H1 (cell line): Measurements from ENCODE around the gene ST7L. TPM values are rescaled to one million over a fixed set of nuclear protein-coding genes. Genes with fewer than 3 reads are reported as not detected.

ENCODE experiments used
- CHD1 ChIP-seq: IDR thresholded peaks from 2 replicates; pipeline ENCODE4 v1.6.1; 2012; ENCODE audit warnings: low read depth, low read length, improper control_type of control experiment
- PHF8 ChIP-seq: fragments of 200-600 bp; sonication (generic); conservative IDR thresholded peaks from 2 replicates; pipeline ENCODE4 v1.7.1; 2012; ENCODE audit warnings: low read depth, mild to moderate bottlenecking, inconsistent platforms, low read length, moderate library complexity
- RXRA ChIP-seq: IDR thresholded peaks from 2 replicates; pipeline ENCODE4 v1.6.1; 2011; ENCODE audit warnings: low read depth, mild to moderate bottlenecking, low read length, moderate library complexity; ENCODE audit not compliant: insufficient read depth
- SP2 ChIP-seq: IDR thresholded peaks from 2 replicates; pipeline ENCODE4 v1.6.1; 2012; ENCODE audit warnings: mild to moderate bottlenecking, low read length, inconsistent platforms
- polyA plus RNA-seq, 7 experiments: library from polyadenylated mRNA; depleted of rRNA in 3 of 7; stranded (reverse) in 5 of 7; unstranded in 2 of 7; fragments of >200 nt in 5 of 7; fragments of 200-250 nt in 2 of 7; gene quantifications; 1 replicate in 5 of 7; 2 replicates in 1 of 7; 4 replicates in 1 of 7; pipeline versions ENCODE4 v1.2.1 to v1.2.3, GENCODE V29; 2011 to 2013; ENCODE audit warnings: missing spikeins in 2 of 7, mixed read lengths in 2 of 7
- total RNA-seq: library from RNA; stranded (reverse); fragmentation: NEBNext Ultra II Directional; extraction: Animal tissue kit (Norgen Biotek cat#: 25700); gene quantifications from 2 replicates; pipeline ENCODE4 v1.2.1, GENCODE V29; 2021

ST7L gene
- total and polyA plus RNA-seq, 2 of the 8 experiments (the other 6 are each of a cell fraction or from before 2014, with no cell fraction given) = 9.6 to 16.2 TPM

GRCh38 chr1:112508278-112509004 lies 110.5 kb downstream of the ST7L start, which contains the start of gene WNT2B (continued):
- no peak for TF ChIP-seq SP2
- TF ChIP-seq PHF8 = no peak
- no peak for TF ChIP-seq CHD1
- TF ChIP-seq RXRA = no peak
